GM18951 (cell line): Measurements from ENCODE around the gene PRG3.

Source experiments
- POLR2A ChIP-seq: IDR thresholded peaks from 4 replicates; pipeline ENCODE4 v1.6.1; 2011; ENCODE audit warnings: mild to moderate bottlenecking; ENCODE audit not compliant: insufficient read length, insufficient read depth; ENCODE audit errors: extremely low read depth
- in situ Hi-C: fragments of 300-500 bp; cut with MboI; formaldehyde crosslinking; loops from one replicate; pipeline ENCODE4 v1.12.0; 2022; ENCODE audit warnings: low sequenced_read_pairs, mixed read lengths, inconsistent platforms; ENCODE audit not compliant: unreplicated experiment

The PRG3 gene

DNA sequence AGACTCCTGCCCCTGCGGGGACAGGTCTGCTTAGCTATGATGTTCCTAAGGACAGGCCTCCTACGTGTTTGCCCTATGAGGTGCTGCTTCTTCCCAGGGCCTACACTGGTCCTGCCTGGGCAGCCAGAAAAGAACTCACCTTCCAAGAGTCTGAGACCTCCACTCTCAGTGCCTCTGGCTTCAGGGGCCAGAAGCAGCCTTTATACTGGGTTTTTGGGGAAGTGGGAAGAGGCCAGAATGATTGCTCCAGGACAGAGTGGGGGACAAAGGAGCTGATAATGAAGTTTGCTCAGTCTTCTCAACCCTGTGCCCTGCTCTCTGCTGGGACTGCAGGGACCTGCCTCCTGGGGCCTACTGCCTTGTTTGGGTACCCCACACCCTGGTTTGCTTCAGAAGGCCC, at the start of gene PRG3:
Gene PRG3 (minus strand): TSS at position 176 of the 400 bp plus-strand sequence. CDS start 442 bp downstream, outside the sequence.
- in situ Hi-C loops, result no loop called here
- TF ChIP-seq POLR2A, result no peak

GRCh38 chr11:57429946-57430345, 49.0 kb upstream of the PRG3 start:
- in situ Hi-C loops, result no loop called here
- no peak for TF ChIP-seq POLR2A

- in situ Hi-C loops, result no loop called here
- TF ChIP-seq POLR2A, result no peak
These were observed 47.7 kb upstream of the PRG3 start for GRCh38 chr11:57428643-57429042.

DNA sequence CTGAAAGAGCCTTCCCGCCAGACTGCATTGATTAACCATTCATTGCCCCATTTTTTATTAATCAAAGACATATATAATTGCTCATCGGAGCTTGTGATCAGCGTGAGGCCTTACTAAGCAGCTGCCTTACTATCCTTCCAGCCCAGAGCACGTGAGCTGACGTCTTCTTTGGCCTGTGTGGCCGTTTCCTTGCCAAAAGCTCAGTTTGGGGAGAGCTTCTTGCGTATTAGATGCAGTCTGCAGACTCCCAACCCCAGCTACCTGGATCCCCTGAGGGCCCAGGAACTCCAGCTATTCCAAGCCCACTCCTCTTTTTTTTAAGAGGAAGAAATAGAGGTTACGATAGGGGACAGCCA, 46.8 kb upstream of the PRG3 start:
- TF ChIP-seq POLR2A, result no peak
- in situ Hi-C loops, result no loop called here

- TF ChIP-seq POLR2A, result peak; percentile 93
- in situ Hi-C loops, result no loop called here
These were observed 46.2 kb upstream of the PRG3 start, which contains the start of gene SLC43A3 for GRCh38 chr11:57426929-57427726. Gene SLC43A3 (minus strand): TSS chr11:57427121. CDS start chr11:57426172, 949 bp downstream.

DNA sequence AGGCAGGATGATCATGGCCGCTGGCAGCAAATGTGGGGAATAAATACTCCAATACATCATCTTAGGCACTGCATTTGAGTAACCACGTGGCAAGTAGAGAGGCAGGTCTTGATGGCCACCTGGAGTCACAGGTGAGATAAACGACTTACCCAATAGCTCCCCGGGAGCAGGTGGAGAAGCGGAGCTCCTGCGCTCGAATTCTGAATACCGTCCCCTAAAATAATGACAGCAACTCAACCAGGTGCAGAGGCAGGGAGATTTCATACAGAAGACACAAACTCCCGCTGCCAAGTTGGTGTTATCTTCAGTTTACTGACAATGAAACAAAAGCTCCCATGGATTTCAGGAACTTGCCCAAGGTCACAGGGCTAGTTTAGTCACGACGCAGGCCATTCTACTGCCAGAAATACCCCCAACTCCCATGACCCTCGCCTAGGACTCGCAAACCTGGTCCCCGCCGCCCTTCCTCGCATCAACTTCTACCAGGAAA, 45.5 kb upstream of the PRG3 start:
- in situ Hi-C loops, result no loop called here
- TF ChIP-seq POLR2A, result no peak

- in situ Hi-C loops, result no loop called here
- no peak for TF ChIP-seq POLR2A
These were observed 44.9 kb upstream of the PRG3 start for GRCh38 chr11:57425565-57426438.

GRCh38 chr11:57424792-57425564, 44.0 kb upstream of the PRG3 start:
- TF ChIP-seq POLR2A, result peak; percentile 65
- in situ Hi-C loops, result no loop called here

- no peak for TF ChIP-seq POLR2A
- in situ Hi-C loops, result no loop called here
These were observed 43.3 kb upstream of the PRG3 start for GRCh38 chr11:57424137-57424791.

GRCh38 chr11:57422669-57423068, 41.7 kb upstream of the PRG3 start:
- in situ Hi-C loops, result no loop called here

GRCh38 chr11:57421805-57422204, 40.9 kb upstream of the PRG3 start:
- in situ Hi-C loops, result no loop called here
- TF ChIP-seq POLR2A, result no peak

More at GRCh38 chr11:57422669-57423068, 41.7 kb upstream of the PRG3 start:
- no peak for TF ChIP-seq POLR2A

DNA sequence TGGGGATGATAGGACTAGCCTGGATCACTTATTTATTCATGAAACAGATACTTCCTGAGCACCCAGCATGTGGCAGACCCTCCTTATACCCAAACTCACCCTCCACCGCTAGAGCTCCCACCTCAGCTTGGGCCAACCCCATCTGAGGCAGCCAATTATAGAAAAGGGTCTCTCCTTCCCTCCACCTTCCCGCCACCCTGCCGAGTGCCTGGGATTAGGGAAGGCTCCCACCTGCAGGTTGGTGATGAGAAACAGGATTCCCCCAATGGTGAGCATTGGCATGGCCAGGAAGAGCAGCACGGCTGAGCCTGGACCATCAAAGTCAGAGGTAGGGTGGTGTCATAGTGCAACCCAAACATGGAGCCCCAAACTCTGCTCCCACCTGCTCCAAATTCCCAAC, 40.1 kb upstream of the PRG3 start:
- in situ Hi-C loops, result no loop called here
- peak; percentile 25 for TF ChIP-seq POLR2A
